ENCODE data around the gene IL1RN.
A peak's percentile ranks its signal among the peaks of the same experiment; 100 is the strongest.

Gene IL1RN

GRCh38 chr2:113180131-113180946, 52.9 kb downstream of the IL1RN start:
- Histone ChIP-seq H3K9me3 (ENCODE audit: control insufficient read depth in 1 of 2, low read length in 2 of 2) (no peaks in the 10 kb centered on the region), H3K27ac (ENCODE audit: low read depth, low read length) (no peak overlapping the region)

GRCh38 chr2:113181258-113182051, 54.1 kb downstream of the IL1RN start:
- Histone ChIP-seq H3K4me1 (ENCODE audit: control insufficient read depth in 1 of 2, insufficient read depth in 2 of 2, low read length in 2 of 2) (peaks cover 53 to 58% of the 10 kb centered on the region in 2 donors), H3K27me3 (ENCODE audit: control insufficient read depth in 1 of 2, insufficient read depth in 2 of 2, low read length in 2 of 2) (no peaks in the 10 kb centered on the region), H3K27ac (ENCODE audit: low read depth, low read length) (no peak overlapping the region), H3K4me3 (ENCODE audit: low read depth in 1 of 2, low read length in 2 of 2) (peak overlapping the region in 1 of 2 donors; percentile 13), H3K36me3 (ENCODE audit: control insufficient read depth in 1 of 2, insufficient read depth in 2 of 2, low read length in 2 of 2) (peaks cover 19 to 20% of the 10 kb centered on the region in 2 donors), H3K9me3 (ENCODE audit: control insufficient read depth in 1 of 2, low read length in 2 of 2) (no peaks in the 10 kb centered on the region), H3K9ac (ENCODE audit: low read depth in 1 of 2, low read length in 2 of 2) (no peak overlapping the region)

More at GRCh38 chr2:113180131-113180946, 52.9 kb downstream of the IL1RN start:
- Histone ChIP-seq H3K4me1 (ENCODE audit: control insufficient read depth in 1 of 2, insufficient read depth in 2 of 2, low read length in 2 of 2) (peaks cover 61 to 69% of the 10 kb centered on the region in 2 donors), H3K9ac (ENCODE audit: low read depth in 1 of 2, low read length in 2 of 2) (no peak overlapping the region), H3K4me3 (ENCODE audit: low read depth in 1 of 2, low read length in 2 of 2) (no peak overlapping the region), H3K27me3 (ENCODE audit: control insufficient read depth in 1 of 2, insufficient read depth in 2 of 2, low read length in 2 of 2) (no peaks in the 10 kb centered on the region), H3K36me3 (ENCODE audit: control insufficient read depth in 1 of 2, insufficient read depth in 2 of 2, low read length in 2 of 2) (peaks cover 16 to 19% of the 10 kb centered on the region in 2 donors)

GRCh38 chr2:113182471-113183260, 55.3 kb downstream of the IL1RN start:
- Histone ChIP-seq H3K27me3 (ENCODE audit: control insufficient read depth in 1 of 2, insufficient read depth in 2 of 2, low read length in 2 of 2) (no peaks in the 10 kb centered on the region), H3K4me1 (ENCODE audit: control insufficient read depth in 1 of 2, insufficient read depth in 2 of 2, low read length in 2 of 2) (peaks cover 42 to 50% of the 10 kb centered on the region in 2 donors), H3K9me3 (ENCODE audit: control insufficient read depth in 1 of 2, low read length in 2 of 2) (no peaks in the 10 kb centered on the region), H3K4me3 (ENCODE audit: low read depth in 1 of 2, low read length in 2 of 2) (no peak overlapping the region), H3K27ac (ENCODE audit: low read depth, low read length) (no peak overlapping the region), H3K9ac (ENCODE audit: low read depth in 1 of 2, low read length in 2 of 2) (no peak overlapping the region), H3K36me3 (ENCODE audit: control insufficient read depth in 1 of 2, insufficient read depth in 2 of 2, low read length in 2 of 2) (peaks cover 25 to 26% of the 10 kb centered on the region in 2 donors)

- H3K27ac ChIP-seq (ENCODE audit: low read depth, low read length) = no peak overlapping the region
- H3K4me1 ChIP-seq (ENCODE audit: control insufficient read depth in 1 of 2, insufficient read depth in 2 of 2, low read length in 2 of 2) = peaks cover 41 to 50% of the 10 kb centered on the region in 2 donors
- no peak overlapping the region for H3K9ac ChIP-seq (ENCODE audit: low read depth in 1 of 2, low read length in 2 of 2)
- H3K9me3 ChIP-seq (ENCODE audit: control insufficient read depth in 1 of 2, low read length in 2 of 2) = no peaks in the 10 kb centered on the region
- H3K27me3 ChIP-seq (ENCODE audit: control insufficient read depth in 1 of 2, insufficient read depth in 2 of 2, low read length in 2 of 2) = no peaks in the 10 kb centered on the region
- H3K36me3 ChIP-seq (ENCODE audit: control insufficient read depth in 1 of 2, insufficient read depth in 2 of 2, low read length in 2 of 2) = peaks cover 26 to 29% of the 10 kb centered on the region in 2 donors
- H3K4me3 ChIP-seq (ENCODE audit: low read depth in 1 of 2, low read length in 2 of 2) = no peak overlapping the region
Measured at GRCh38 chr2:113183264-113183663, 55.9 kb downstream of the IL1RN start.
